Activated CD8-positive, alpha-beta memory T cell treated with anti-CD3 and anti-CD28 coated beads, Interleukin-2, amount 50 U/mL, for 48 hours (primary cell): ENCODE measurements around the gene DHRSX.
"Not testable (repeated sequence)": the region's sequence is repeated elsewhere in the genome, so short reads cannot be mapped to it uniquely, and the experiment has no call there.

ENCODE experiments used
- DNase-seq: peaks from one replicate; pipeline ENCODE4 v3.0.0-alpha.2; 2020

Gene DHRSX

GRCh38 chrX:2497961-2498780, 2.6 kb downstream of the DHRSX start:
- no peak for DNase-seq

- no peak for DNase-seq
Observed at GRCh38 chrX:2495595-2495994, 5.2 kb downstream of the DHRSX start.

- no peak for DNase-seq
Observed at GRCh38 chrX:2492531-2493218, 8.1 kb downstream of the DHRSX start.

- DNase-seq: no peak
Observed at GRCh38 chrX:2490634-2491033, 10.1 kb downstream of the DHRSX start.

GRCh38 chrX:2489446-2490445, 11.0 kb downstream of the DHRSX start:
- no peak for DNase-seq

GRCh38 chrX:2488621-2489285, 12.0 kb downstream of the DHRSX start:
- DNase-seq: no peak

- no peak for DNase-seq
Observed at GRCh38 chrX:2487366-2487765, 13.4 kb downstream of the DHRSX start.

GRCh38 chrX:2486476-2487133, 14.2 kb downstream of the DHRSX start:
- no peak for DNase-seq

- DNase-seq: no peak
Observed at GRCh38 chrX:2485789-2486345, 14.9 kb downstream of the DHRSX start.

- DNase-seq: no peak
Observed at GRCh38 chrX:2484721-2485648, 15.8 kb downstream of the DHRSX start.

GRCh38 chrX:2484256-2484655, 16.5 kb downstream of the DHRSX start:
- no peak for DNase-seq

- DNase-seq: no peak
Observed at GRCh38 chrX:2483398-2484060, 17.2 kb downstream of the DHRSX start.

- not testable (repeated sequence) for DNase-seq
Observed at GRCh38 chrX:2481597-2481996, 19.2 kb downstream of the DHRSX start.

- not testable (repeated sequence) for DNase-seq
Observed at GRCh38 chrX:2479982-2480381, 20.8 kb downstream of the DHRSX start.

GRCh38 chrX:2479420-2479780, 21.4 kb downstream of the DHRSX start:
- DNase-seq: no peak

- DNase-seq: no peak
Observed at GRCh38 chrX:2478546-2479419, 22.0 kb downstream of the DHRSX start.

- DNase-seq: not testable (repeated sequence)
Observed at GRCh38 chrX:2477313-2477712, 23.5 kb downstream of the DHRSX start.

GRCh38 chrX:2474963-2475726, 25.6 kb downstream of the DHRSX start:
- no peak for DNase-seq
